ENCODE results near the gene BABAM2. TPM values are rescaled to one million over a fixed set of nuclear protein-coding genes. Genes with fewer than 3 reads are reported as not detected.

The BABAM2 gene
- total and polyA plus RNA-seq, 9 of the 15 experiments (the other 6 are each of a cell fraction or from before 2014, with no cell fraction given), result 10.9 to 37.4 (median 25.6) TPM

GRCh38 chr2:27988306-27988705, 97.8 kb downstream of the BABAM2 start (continued):
- no peak for TF ChIP-seq MLLT1 (IDR thresholded peaks at IDR 0.05)
- TF ChIP-seq MYC (IDR thresholded peaks at IDR 0.05; ENCODE audit: low read depth, low read length), result no peak
- no peak for TF ChIP-seq MYC (CRISPR knock-in tag; IDR thresholded peaks at IDR 0.05; ENCODE audit: borderline replicate concordance, low read depth)
- TF ChIP-seq ZNF445 (CRISPR knock-in tag; IDR thresholded peaks at IDR 0.05; ENCODE audit: low read depth), result no peak

GRCh38 chr2:27988718-27989117, 98.2 kb downstream of the BABAM2 start:
- intact Hi-C loops (cut with micrococcal nuclease) (no loop called here), in situ Hi-C loops (cut with MboI) (no loop called here)
- DNase-seq (ENCODE audit: extremely low read depth in 1 of 4, low spot score in 3 of 4) (no peak), FAIRE-seq (no peak), ATAC-seq (no peak)
- Histone ChIP-seq H3K27ac (ENCODE audit: extremely low read depth, low read depth, low read length) (no peak overlapping the region), H2AFZ (ENCODE audit: low read depth, low read length) (no peak overlapping the region), H3K9me1 (ENCODE audit: control insufficient read depth, insufficient read depth, low read length) (no peaks in the 10 kb centered on the region), H3K9ac (ENCODE audit: insufficient read depth in 1 of 2, low read depth in 2 of 2, low read length in 2 of 2) (no peak overlapping the region), H3K4me1 (replicated peaks in 1 of 2; ENCODE audit: control insufficient read depth in 2 of 2, insufficient read depth in 2 of 2, low read length in 2 of 2) (no peaks in the 10 kb centered on the region; a peak in 1 of 5 replicates), H3K27me3 (ENCODE audit: control insufficient read depth in 2 of 2, insufficient read depth in 2 of 2, low read length in 2 of 2) (no peaks in the 10 kb centered on the region), H3K4me3 (no peak overlapping the region), H3K4me2 (ENCODE audit: insufficient read depth, low read length) (no peak overlapping the region), H3K36me3 (ENCODE audit: control insufficient read depth, insufficient read depth, low read length) (no peaks in the 10 kb centered on the region), H3K79me2 (ENCODE audit: control insufficient read depth, insufficient read depth, low read length) (no peaks in the 10 kb centered on the region), H4K20me1 (replicated peaks; ENCODE audit: control insufficient read depth, insufficient read depth, low read length) (no peaks in the 10 kb centered on the region), H3K9me3 (replicated peaks; ENCODE audit: control insufficient read depth, insufficient read depth, low read depth, low read length) (no peaks in the 10 kb centered on the region)
- CTCF ChIA-PET (ENCODE audit: low intra/inter-chr PET ratio), result no interaction called here
- no TSS peak for BruUV-seq (replicated peaks)
- POLR2A ChIA-PET, result no interaction called here
- 19% methylated on average over 2 of the region's 2 CpGs for WGBS (ENCODE audit: insufficient coverage, low coverage, missing lambda C conversion rate)
- TF ChIP-seq RBM22 (IDR thresholded peaks at IDR 0.05; ENCODE audit: low read depth, low read length, poor library complexity, severe bottlenecking), result no peak
- TF ChIP-seq THAP7 (CRISPR knock-in tag; IDR thresholded peaks at IDR 0.05), result no peak
- TF ChIP-seq ARID1B (IDR thresholded peaks at IDR 0.05), result no peak
- no peak for TF ChIP-seq ZNF318 (IDR thresholded peaks at IDR 0.05; ENCODE audit: borderline replicate concordance in 1 of 2, low read depth in 1 of 2)
- TF ChIP-seq HINFP (tag; conservative IDR thresholded peaks at IDR 0.05; ENCODE audit: low read depth), result no peak
